NK-92 treated with Interleukin-12 subunit alpha and Interleukin-12 subunit beta, amount 100 ng/mL, for 24 hours (cell line): ENCODE measurements around the gene SREBF1.
A peak's percentile ranks its signal among the peaks of the same experiment; 100 is the strongest.

Source experiments
- DNase-seq: peaks from one replicate; lab custom pipeline; 2025; lab: John Stamatoyannopoulos, UW

Gene SREBF1

GRCh38 chr17:17859909-17860765 is 23.4 kb upstream of the SREBF1 start:
- peak; percentile 8 for DNase-seq

- DNase-seq = no peak
Observed at GRCh38 chr17:17857496-17857895, 20.7 kb upstream of the SREBF1 start.

GRCh38 chr17:17856386-17856785 is 19.6 kb upstream of the SREBF1 start:
- DNase-seq = no peak

- no peak for DNase-seq
Observed at GRCh38 chr17:17855976-17856375, 19.2 kb upstream of the SREBF1 start.

- no peak for DNase-seq
Observed at GRCh38 chr17:17853811-17854447, 17.1 kb upstream of the SREBF1 start.

GRCh38 chr17:17852930-17853329 is 16.1 kb upstream of the SREBF1 start:
- DNase-seq = no peak

GRCh38 chr17:17851103-17852002 is 14.6 kb upstream of the SREBF1 start:
- no peak for DNase-seq

GRCh38 chr17:17849845-17850373 is 13.1 kb upstream of the SREBF1 start:
- DNase-seq = peak; percentile 49

- DNase-seq = peak; percentile 72
Observed at GRCh38 chr17:17849147-17849820, 12.5 kb upstream of the SREBF1 start.

- no peak for DNase-seq
Observed at GRCh38 chr17:17848311-17849082, 11.7 kb upstream of the SREBF1 start.

GRCh38 chr17:17847726-17848125 is 10.9 kb upstream of the SREBF1 start:
- no peak for DNase-seq

- no peak for DNase-seq
Observed at GRCh38 chr17:17847118-17847689, 10.4 kb upstream of the SREBF1 start.

GRCh38 chr17:17846645-17847044 is 9.9 kb upstream of the SREBF1 start:
- DNase-seq = no peak

GRCh38 chr17:17846003-17846402 is 9.2 kb upstream of the SREBF1 start:
- DNase-seq = no peak

GRCh38 chr17:17845046-17845775 is 8.4 kb upstream of the SREBF1 start:
- no peak for DNase-seq

- DNase-seq = no peak
Observed at GRCh38 chr17:17844500-17844899, 7.7 kb upstream of the SREBF1 start.

- no peak for DNase-seq
Observed at GRCh38 chr17:17844079-17844478, 7.3 kb upstream of the SREBF1 start.

GRCh38 chr17:17843096-17843495 is 6.3 kb upstream of the SREBF1 start:
- DNase-seq = no peak

- no peak for DNase-seq
Observed at GRCh38 chr17:17842111-17842876, 5.5 kb upstream of the SREBF1 start.
